ENCODE results near the gene APOBEC3F.
"Not testable (repeated sequence)": the region's sequence is repeated elsewhere in the genome, so short reads cannot be mapped to it uniquely, and the experiment has no call there.

APOBEC3F gene

DNA sequence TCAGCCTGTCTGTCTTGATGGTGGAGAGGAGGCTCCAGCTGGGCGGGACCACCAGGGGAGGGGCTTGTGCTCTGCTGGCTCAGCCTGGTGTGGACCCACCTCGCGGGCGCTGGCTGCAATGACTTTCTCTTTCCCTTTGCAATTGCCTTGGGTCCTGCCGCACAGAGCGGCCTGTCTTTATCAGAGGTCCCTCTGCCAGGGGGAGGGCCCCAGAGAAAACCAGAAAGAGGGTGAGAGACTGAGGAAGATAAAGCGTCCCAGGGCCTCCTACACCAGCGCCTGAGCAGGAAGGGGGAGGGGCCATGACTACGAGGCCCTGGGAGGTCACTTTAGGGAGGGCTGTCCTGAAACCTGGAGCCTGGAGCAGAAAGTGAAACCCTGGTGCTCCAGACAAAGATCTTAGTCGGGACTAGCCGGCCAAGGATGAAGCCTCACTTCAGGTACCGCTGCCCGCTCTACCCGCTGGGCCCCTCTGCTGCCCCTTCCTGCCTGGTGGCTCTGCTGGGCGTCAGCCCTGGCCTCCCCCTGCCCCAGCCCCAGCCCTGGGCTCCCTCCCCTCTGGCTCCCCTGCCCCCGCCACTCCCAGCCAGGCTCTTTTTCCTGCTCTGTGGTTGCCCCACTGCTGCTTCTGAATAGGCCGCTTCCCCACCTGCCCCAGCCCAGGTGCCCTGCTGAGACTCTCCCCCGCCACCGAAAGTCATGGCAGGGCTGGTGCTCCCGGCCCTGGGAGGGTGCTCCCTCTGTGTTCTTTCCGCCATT, at the start of gene APOBEC3F:
Gene APOBEC3F (plus strand): TSS at position 327 of the 759 bp plus-strand sequence. CDS start 97 bp downstream, at position 424.
- not testable (repeated sequence) for DNase-seq

GRCh38 chr22:38992871-38993371, 47.7 kb upstream of the APOBEC3F start:
- DNase-seq: not testable (repeated sequence)

- no peak for DNase-seq
Observed at GRCh38 chr22:38996105-38996504, 44.6 kb upstream of the APOBEC3F start.

DNA sequence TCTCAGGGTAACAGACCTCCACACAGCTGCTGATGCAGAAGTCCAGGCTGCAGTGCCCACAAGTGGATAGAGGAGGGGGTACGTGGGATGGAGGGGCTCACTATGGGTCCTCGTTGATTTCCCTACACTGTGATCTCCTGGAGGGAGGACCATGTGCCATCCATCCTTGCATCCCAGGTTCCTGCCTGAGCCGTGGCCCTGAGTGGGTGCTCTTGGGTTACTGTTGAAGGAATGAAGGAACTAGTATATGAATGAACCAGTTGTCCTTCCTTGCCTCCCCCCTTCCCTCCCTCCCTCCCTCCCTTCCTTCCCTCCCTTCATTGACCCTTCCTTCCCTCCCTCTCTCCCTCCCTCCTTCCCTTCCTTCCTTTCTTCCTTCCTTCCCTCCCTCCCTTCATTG, 43.1 kb upstream of the APOBEC3F start:
- no peak for DNase-seq

DNA sequence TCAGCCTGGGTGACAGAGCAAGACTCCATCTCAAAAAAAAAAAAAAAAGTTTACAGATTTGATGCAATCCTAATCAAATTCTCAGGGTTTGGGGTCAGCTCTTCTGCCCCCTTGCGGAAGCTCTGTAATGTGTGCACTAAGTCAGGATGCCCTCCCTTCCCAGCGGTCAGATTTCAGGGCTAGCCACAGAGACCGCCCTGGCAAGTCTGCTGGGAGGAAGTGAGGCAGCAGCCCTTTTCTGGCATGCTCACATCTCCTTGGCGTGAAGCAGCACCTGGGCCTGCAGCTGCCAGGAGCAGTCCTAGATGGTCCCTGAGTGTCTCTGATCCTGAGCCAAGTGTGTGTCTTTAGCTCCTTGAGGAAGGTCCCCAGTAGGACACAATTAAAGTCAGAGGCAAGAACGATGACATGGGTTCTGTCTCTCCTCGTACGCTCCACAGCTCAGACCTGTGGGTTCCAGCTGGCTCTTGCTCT, 37.5 kb upstream of the APOBEC3F start:
- DNase-seq: peak; percentile 61

DNA sequence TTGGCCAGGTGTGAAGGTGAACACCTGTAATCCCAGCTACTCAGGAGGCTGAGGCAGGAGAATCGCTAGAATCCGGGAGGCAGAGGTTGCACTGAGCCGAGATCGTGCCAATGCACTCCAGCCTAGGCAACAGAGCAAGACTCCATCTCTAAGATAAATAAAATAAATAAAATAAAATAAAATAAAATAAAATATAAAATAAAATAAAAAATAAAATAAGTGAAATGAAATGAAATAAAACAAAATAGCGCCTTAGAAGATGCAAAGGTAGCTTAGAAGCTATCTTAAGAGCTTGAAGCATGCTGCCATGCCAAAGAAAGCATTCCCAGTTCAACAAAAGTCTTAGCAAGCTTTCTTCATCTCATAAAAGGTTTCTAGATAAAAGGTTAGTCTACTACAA, 33.5 kb upstream of the APOBEC3F start:
- DNase-seq: no peak

DNA sequence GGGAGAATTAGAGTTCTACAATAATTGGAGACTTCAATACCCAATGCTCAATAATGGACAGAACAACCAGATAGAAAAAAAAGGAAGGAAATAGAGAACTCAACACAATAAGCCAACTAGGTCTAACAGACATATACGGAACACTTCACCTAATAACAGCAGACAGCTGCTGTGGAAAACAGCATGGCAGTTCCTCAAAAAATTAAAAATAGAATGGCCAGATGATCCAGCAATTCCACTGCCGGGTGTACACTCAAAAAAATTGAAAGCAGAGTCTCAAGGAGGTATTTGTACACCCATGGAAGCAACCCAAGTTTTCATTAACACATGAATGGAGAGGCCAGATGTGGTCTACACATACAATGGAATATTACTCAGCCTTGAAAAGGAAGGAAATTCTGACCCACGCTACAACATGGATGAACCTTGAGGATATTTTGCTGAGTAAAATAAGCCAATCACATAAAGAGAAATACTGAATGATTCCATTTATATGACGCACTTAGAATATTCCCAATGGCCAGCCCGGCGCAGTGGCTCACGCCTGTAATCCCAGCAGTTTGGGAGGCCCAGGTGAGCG, 32.3 kb upstream of the APOBEC3F start:
- not testable (repeated sequence) for DNase-seq

DNA sequence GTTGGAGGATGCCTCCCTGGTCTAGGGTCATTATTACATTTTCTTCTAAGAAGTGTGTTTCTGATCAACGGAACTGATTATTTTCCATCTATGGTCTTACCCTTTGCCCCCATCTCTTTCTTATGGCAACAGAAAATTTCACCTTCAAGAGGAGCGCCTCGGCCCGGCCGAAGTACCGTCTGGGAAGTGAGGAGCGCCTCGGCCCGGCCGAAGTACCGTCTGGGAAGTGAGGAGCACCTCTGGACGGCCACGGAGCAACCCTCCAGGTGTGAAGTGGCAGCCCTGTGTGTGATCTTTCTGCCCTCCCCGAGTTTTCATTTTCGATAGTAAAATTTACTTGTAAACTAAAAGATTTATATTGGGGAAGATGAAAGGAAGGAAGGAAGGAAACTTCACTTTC, 29.7 kb upstream of the APOBEC3F start:
- DNase-seq: no peak

GRCh38 chr22:39012533-39013511, 27.8 kb upstream of the APOBEC3F start:
- no peak for DNase-seq

GRCh38 chr22:39013561-39013941, 27.1 kb upstream of the APOBEC3F start:
- not testable (repeated sequence) for DNase-seq

DNA sequence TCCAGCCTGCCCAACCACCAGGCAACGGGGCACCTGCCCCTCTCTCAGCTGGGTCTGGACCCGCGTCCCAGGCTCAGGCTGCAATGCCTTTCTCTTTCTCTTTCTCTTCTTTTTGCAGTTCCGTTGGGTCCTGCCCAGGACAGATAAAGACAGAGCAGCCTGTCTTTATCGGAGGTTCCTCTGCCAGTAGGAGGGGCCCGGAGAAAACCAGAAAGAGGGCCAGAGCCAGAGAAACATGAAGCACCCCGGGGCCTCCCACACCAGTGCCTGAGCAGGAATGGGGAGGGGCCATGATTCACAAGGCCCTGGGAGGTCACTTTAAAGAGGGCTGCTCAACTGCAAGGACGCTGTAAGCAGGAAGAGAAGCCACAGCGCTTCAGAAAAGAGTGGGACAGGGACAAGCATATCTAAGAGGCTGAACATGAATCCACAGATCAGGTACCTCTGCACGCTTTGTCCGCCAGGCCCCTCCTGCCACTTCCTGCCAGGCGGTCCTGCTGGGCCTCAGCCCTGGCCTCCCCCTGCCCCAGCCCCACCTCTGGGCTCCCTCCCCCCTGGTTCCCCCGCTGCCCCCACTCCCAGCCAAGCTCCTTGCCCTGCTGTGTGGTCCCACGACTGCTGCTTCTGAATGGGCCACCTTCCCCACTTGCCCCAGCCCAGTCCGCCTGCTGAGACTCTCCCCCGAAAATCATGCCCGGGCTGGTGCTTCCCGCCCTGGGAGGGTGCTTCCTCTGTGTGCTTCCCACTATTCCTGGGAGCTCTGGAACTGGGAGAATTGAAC, 26.5 kb upstream of the APOBEC3F start, which contains the start of gene APOBEC3C:
Gene APOBEC3C (plus strand): TSS at position 316 of the 781 bp plus-strand sequence. CDS start 106 bp downstream, at position 422.
- peak; percentile 49 for DNase-seq

DNA sequence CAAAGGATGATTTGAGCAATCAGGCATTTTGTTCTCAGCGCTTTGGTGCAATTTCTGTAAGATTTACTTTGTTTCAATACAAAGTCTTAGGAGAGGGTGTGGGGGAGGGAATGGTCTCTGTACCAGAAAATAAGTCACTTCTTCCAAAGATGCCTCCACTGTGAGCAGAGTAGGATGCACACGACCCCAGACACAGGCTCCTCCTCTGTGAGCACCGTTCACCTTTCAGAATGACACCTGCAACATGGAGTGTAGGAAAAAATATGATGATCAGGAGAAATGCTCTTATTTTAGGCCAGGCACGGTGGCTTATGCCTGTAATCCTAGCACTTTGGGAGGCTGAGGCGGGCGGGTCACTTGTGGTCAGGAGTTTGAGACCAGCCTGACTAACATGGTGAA, 25.9 kb upstream of the APOBEC3F start:
- DNase-seq: not testable (repeated sequence)

DNA sequence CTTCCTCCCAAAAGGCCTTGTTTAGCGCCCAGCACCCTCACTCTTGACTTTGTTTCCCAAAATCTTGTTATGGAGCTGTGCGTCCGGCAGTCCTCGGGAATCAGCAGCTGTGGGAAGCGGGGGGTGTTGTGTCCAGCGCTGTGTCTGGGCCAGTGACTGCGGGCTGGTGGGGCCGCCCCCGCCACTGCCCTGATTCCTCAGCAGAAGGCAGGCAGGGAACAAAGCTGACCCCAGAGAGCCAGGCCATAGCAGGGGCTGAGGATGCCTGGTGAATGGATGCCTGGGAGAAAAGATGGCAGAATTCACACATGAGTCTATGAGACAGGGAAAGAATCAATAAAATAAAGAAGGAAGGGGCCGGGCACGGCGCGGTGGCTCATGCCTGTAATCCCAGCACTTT, 24.1 kb upstream of the APOBEC3F start:
- DNase-seq: no peak

DNA sequence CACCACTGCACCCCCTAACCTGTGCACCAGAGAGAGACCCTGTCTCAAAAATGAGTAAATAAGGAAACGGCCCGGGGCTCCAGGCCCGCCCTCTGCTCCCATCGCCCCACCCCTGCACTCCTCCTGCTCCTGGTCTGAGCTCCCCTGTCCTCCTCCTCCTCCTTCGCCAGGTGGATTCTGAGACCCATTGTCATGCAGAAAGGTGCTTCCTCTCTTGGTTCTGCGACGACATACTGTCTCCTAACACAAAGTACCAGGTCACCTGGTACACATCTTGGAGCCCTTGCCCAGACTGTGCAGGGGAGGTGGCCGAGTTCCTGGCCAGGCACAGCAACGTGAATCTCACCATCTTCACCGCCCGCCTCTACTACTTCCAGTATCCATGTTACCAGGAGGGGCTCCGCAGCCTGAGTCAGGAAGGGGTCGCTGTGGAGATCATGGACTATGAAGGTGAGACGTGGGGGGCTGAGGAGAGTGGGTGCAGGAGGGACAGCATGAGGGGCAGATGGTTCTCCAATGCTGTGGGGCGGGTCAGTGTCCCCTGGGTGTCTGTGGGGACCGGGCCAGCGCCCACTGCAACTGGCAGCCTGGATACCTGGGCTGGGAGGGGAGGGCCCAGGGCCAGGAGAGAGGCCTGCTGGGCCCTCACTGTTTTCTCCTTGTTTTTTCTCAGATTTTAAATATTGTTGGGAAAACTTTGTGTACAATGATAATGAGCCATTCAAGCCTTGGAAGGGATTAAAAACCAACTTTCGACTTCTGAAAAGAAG, 22.9 kb upstream of the APOBEC3F start:
- no peak for DNase-seq

GRCh38 chr22:39020021-39020651, 20.5 kb upstream of the APOBEC3F start:
- DNase-seq: not testable (repeated sequence)

- DNase-seq: peak; percentile 27
Observed at GRCh38 chr22:39021552-39022250, 19.0 kb upstream of the APOBEC3F start.

DNA sequence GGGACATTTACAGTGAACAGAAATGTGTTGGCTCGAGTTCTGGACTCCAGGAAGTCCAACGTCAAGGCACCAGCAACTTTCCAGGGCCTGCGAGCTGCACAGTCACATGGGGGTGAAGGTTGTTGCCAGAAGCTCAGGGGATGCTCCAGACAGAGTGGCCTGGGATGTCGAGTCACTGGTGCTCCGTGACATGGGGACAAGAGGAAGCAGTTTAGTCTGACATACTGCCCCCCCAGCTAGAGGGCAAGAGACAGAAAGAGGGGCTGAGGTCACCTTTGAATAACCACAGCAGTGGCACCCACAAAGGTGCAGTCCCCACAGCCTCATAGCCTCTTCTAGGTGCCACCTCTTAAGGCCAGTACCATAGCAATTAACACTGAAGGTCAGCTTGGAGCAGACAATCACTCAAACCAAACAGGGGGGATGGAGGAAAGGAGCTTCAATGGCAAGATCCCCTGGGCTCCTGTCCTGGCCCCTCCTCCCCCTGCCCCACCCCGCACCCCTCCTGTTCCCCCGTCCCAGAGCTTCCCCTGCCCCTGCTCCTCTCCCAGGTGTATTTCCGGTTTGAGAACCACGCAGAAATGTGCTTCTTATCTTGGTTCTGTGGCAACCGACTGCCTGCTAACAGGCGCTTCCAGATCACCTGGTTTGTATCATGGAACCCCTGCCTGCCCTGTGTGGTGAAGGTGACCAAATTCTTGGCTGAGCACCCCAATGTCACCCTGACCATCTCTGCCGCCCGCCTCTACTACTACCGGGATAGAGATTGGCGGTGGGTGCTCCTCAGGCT, 15.9 kb upstream of the APOBEC3F start:
- no peak for DNase-seq

GRCh38 chr22:39026509-39027150, 14.0 kb upstream of the APOBEC3F start:
- DNase-seq: no peak

- no peak for DNase-seq
Observed at GRCh38 chr22:39027717-39028116, 12.9 kb upstream of the APOBEC3F start.

Data from 8988T (cell line).